ENCODE results near the gene PPP6R1. TPM values are rescaled to one million over a fixed set of nuclear protein-coding genes. Genes with fewer than 3 reads are reported as not detected.

Gene PPP6R1
- total and polyA plus RNA-seq, 2 of the 13 experiments (the other 11 are each of a cell fraction or from before 2014, with no cell fraction given), result 25.8 to 54.0 TPM

GRCh38 chr19:55279770-55280643 lies 21.2 kb upstream of the PPP6R1 start, which contains the start of gene HSPBP1 (continued):
- TF ChIP-seq ZNF18 (CRISPR knock-in tag; IDR thresholded peaks at IDR 0.05; ENCODE audit: insufficient replicate concordance) (peak; percentile 20), XBP1 (CRISPR knock-in tag; IDR thresholded peaks at IDR 0.05) (no peak), ZNF367 (CRISPR knock-in tag; IDR thresholded peaks at IDR 0.05; ENCODE audit: borderline replicate concordance) (no peak), EZH2 (conservative IDR thresholded peaks at IDR 0.05; ENCODE audit: low read depth, low read length) (no peak), ZNF543 (CRISPR knock-in tag; IDR thresholded peaks at IDR 0.05) (no peak), RARA (CRISPR knock-in tag; IDR thresholded peaks at IDR 0.05) (no peak)
- TF ChIP-seq, protein P1, sequence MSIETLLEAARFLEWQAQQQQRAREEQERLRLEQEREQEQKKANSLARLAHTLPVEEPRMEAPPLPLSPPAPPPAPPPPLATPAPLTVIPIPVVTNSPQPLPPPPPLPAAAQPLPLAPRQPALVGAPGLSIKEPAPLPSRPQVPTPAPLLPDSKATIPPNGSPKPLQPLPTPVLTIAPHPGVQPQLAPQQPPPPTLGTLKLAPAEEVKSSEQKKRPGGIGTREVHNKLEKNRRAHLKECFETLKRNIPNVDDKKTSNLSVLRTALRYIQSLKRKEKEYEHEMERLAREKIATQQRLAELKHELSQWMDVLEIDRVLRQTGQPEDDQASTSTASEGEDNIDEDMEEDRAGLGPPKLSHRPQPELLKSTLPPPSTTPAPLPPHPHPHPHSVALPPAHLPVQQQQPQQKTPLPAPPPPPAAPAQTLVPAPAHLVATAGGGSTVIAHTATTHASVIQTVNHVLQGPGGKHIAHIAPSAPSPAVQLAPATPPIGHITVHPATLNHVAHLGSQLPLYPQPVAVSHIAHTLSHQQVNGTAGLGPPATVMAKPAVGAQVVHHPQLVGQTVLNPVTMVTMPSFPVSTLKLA (IDR thresholded peaks at IDR 0.05), result peak; percentile 46
- TF ChIP-seq, protein P2, sequence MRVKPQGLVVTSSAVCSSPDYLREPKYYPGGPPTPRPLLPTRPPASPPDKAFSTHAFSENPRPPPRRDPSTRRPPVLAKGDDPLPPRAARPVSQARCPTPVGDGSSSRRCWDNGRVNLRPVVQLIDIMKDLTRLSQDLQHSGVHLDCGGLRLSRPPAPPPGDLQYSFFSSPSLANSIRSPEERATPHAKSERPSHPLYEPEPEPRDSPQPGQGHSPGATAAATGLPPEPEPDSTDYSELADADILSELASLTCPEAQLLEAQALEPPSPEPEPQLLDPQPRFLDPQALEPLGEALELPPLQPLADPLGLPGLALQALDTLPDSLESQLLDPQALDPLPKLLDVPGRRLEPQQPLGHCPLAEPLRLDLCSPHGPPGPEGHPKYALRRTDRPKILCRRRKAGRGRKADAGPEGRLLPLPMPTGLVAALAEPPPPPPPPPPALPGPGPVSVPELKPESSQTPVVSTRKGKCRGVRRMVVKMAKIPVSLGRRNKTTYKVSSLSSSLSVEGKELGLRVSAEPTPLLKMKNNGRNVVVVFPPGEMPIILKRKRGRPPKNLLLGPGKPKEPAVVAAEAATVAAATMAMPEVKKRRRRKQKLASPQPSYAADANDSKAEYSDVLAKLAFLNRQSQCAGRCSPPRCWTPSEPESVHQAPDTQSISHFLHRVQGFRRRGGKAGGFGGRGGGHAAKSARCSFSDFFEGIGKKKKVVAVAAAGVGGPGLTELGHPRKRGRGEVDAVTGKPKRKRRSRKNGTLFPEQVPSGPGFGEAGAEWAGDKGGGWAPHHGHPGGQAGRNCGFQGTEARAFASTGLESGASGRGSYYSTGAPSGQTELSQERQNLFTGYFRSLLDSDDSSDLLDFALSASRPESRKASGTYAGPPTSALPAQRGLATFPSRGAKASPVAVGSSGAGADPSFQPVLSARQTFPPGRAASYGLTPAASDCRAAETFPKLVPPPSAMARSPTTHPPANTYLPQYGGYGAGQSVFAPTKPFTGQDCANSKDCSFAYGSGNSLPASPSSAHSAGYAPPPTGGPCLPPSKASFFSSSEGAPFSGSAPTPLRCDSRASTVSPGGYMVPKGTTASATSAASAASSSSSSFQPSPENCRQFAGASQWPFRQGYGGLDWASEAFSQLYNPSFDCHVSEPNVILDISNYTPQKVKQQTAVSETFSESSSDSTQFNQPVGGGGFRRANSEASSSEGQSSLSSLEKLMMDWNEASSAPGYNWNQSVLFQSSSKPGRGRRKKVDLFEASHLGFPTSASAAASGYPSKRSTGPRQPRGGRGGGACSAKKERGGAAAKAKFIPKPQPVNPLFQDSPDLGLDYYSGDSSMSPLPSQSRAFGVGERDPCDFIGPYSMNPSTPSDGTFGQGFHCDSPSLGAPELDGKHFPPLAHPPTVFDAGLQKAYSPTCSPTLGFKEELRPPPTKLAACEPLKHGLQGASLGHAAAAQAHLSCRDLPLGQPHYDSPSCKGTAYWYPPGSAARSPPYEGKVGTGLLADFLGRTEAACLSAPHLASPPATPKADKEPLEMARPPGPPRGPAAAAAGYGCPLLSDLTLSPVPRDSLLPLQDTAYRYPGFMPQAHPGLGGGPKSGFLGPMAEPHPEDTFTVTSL (CRISPR knock-in tag; IDR thresholded peaks at IDR 0.05; ENCODE audit: borderline replicate concordance), result no peak
